GM23338 (cell line): ENCODE results near the gene CDYL2. TPM values are rescaled to one million over a fixed set of nuclear protein-coding genes. Genes with fewer than 3 reads are reported as not detected.

Source experiments
- ATAC-seq: fragments of 200-7000 bp; cut with Tn5 transposase; 3 replicates; pipeline ENCODE4 v1.9.1; 2020
- DNase-seq: peaks from one replicate; pipeline ENCODE4 v3.0.0-alpha.2; 2015; ENCODE audit warnings: low spot score
- H2AFZ ChIP-seq: fragments of 200-600 bp; sonication (generic); 2 replicates; pipeline ENCODE4 v1.8.0; 2016; ENCODE audit warnings: antibody characterized with exemption, mild to moderate bottlenecking, moderate library complexity
- H3F3A ChIP-seq: fragments of 200-600 bp; sonication (generic); replicated peaks from 2 replicates; pipeline ENCODE4 v1.8.0; 2017; ENCODE audit warnings: antibody characterized with exemption, mixed run types, low read depth
- H3K27ac ChIP-seq: fragments of 200-600 bp; sonication (generic); 2 replicates; pipeline ENCODE4 v1.6.1; 2016; ENCODE audit warnings: low read depth
- H3K27me3 ChIP-seq: fragments of 200-600 bp; sonication (generic); 2 replicates; pipeline ENCODE4 v1.8.0; 2016; ENCODE audit warnings: mild to moderate bottlenecking, mixed run types, moderate library complexity; ENCODE audit not compliant: insufficient read depth
- H3K36me3 ChIP-seq: fragments of 200-600 bp; sonication (generic); 2 replicates; pipeline ENCODE4 v1.8.0; 2016; ENCODE audit warnings: mild to moderate bottlenecking; ENCODE audit not compliant: insufficient read depth
- H3K4me1 ChIP-seq: fragments of 200-600 bp; sonication (generic); 2 replicates; pipeline ENCODE4 v1.8.0; 2016; ENCODE audit warnings: mild to moderate bottlenecking, moderate library complexity; ENCODE audit not compliant: insufficient read depth
- H3K4me2 ChIP-seq: fragments of 200-600 bp; sonication (generic); 2 replicates; pipeline ENCODE4 v1.7.1; 2017; ENCODE audit warnings: mixed run types
- H3K4me3 ChIP-seq: fragments of 200-600 bp; sonication (generic); 2 replicates; pipeline ENCODE4 v1.6.1; 2016; ENCODE audit warnings: mixed run types
- H3K79me2 ChIP-seq: fragments of 200-600 bp; sonication (generic); replicated peaks from 2 replicates; pipeline ENCODE4 v1.8.0; 2017; ENCODE audit warnings: mild to moderate bottlenecking; ENCODE audit not compliant: insufficient read depth
- H3K9me2 ChIP-seq: fragments of 200-600 bp; sonication (generic); 2 replicates; pipeline ENCODE4 v1.8.0; 2017; ENCODE audit not compliant: insufficient read depth
- H4K20me1 ChIP-seq: fragments of 200-600 bp; sonication (generic); replicated peaks from 2 replicates; pipeline ENCODE4 v1.8.0; 2017; ENCODE audit warnings: mild to moderate bottlenecking; ENCODE audit not compliant: insufficient read depth
- H3K27ac Mint-ChIP-seq: 2 replicates; pipeline ENCODE4 v1.8.0; 2020; ENCODE audit warnings: inconsistent platforms, mild to moderate bottlenecking, moderate library complexity, mixed read lengths
- H3K27me3 Mint-ChIP-seq: 3 replicates; pipeline ENCODE4 v1.8.0; 2022; ENCODE audit warnings: low read depth, mild to moderate bottlenecking, moderate library complexity, mixed read lengths, inconsistent platforms; ENCODE audit not compliant: insufficient read depth, poor library complexity
- H3K36me3 Mint-ChIP-seq: 3 replicates; pipeline ENCODE4 v1.8.0; 2021; ENCODE audit warnings: low read depth, mild to moderate bottlenecking, inconsistent platforms, moderate library complexity, mixed read lengths
- H3K4me1 Mint-ChIP-seq: 3 replicates; pipeline ENCODE4 v1.8.0; 2020; ENCODE audit warnings: mild to moderate bottlenecking, inconsistent platforms, mixed read lengths
- H3K4me3 Mint-ChIP-seq: 3 replicates; pipeline ENCODE4 v1.8.0; 2021; ENCODE audit warnings: moderate library complexity, mild to moderate bottlenecking, inconsistent platforms, mixed read lengths
- H3K9me3 Mint-ChIP-seq: 3 replicates; pipeline ENCODE4 v1.8.0; 2020; ENCODE audit warnings: moderate library complexity, mild to moderate bottlenecking, inconsistent platforms, mixed read lengths
- CREB1 ChIP-seq: fragments of 250-450 bp; sonication (Bioruptor Pico); IDR thresholded peaks from 2 replicates; pipeline ENCODE4 v1.5.0; 2020; ENCODE audit warnings: low read depth, mild to moderate bottlenecking, moderate library complexity
- ETS1 ChIP-seq: IDR thresholded peaks from 2 replicates; pipeline ENCODE4 v1.6.1; 2016; ENCODE audit warnings: antibody characterized with exemption
- EZH2 ChIP-seq: fragments of 200-600 bp; sonication (generic); IDR thresholded peaks from one replicate; pipeline ENCODE4 v1.8.0; 2017; ENCODE audit warnings: antibody characterized with exemption, mild to moderate bottlenecking, low read depth; ENCODE audit not compliant: unreplicated experiment
- EZH2phosphoT487 ChIP-seq: fragments of 200-600 bp; sonication (generic); IDR thresholded peaks from one replicate; pipeline ENCODE4 v1.8.1; 2018; ENCODE audit warnings: antibody characterized with exemption; ENCODE audit not compliant: unreplicated experiment
- REST ChIP-seq: IDR thresholded peaks from one replicate; pipeline ENCODE4 v1.6.1; 2018; ENCODE audit warnings: antibody characterized with exemption; ENCODE audit not compliant: unreplicated experiment
- STAT1 ChIP-seq: IDR thresholded peaks from one replicate; pipeline ENCODE4 v1.6.1; 2016; ENCODE audit warnings: antibody characterized with exemption; ENCODE audit not compliant: unreplicated experiment
- ZNF331 ChIP-seq: fragments of 250-450 bp; sonication (Bioruptor Pico); IDR thresholded peaks from 2 replicates; pipeline ENCODE4 v1.5.0; 2020; ENCODE audit warnings: low read depth, mild to moderate bottlenecking, moderate library complexity
- ZNF462 ChIP-seq: fragments of 250-450 bp; sonication (Bioruptor Pico); IDR thresholded peaks from 2 replicates; pipeline ENCODE4 v1.5.0; 2020; ENCODE audit warnings: mild to moderate bottlenecking, moderate library complexity
- polyA plus RNA-seq: library from polyadenylated mRNA; unstranded; fragments of >200 nt; fragmentation: Nextera tagmentation; extraction: Ambion mirVana; gene quantifications from 2 replicates; pipeline ENCODE4 v1.2.1, GENCODE V29; 2016
- total RNA-seq: library from RNA; depleted of rRNA; stranded (reverse); fragments of >200 nt; shearing (Covaris generic); gene quantifications from 2 replicates; pipeline ENCODE4 v1.2.3, GENCODE V29; 2014

Gene CDYL2
- total and polyA plus RNA-seq, 2 experiments from 2014 or later, result 0.82 to 4.3 TPM

GRCh38 chr16:80794071-80794470 lies 10.3 kb downstream of the CDYL2 start (continued):
- TF ChIP-seq ZNF462 (CRISPR knock-in tag) (no peak), REST (no peak), ETS1 (no peak)

- H4K20me1 ChIP-seq, result no peaks in the 10 kb centered on the region; the same call in 1 of the 2 replicates
- peak; percentile 5 for DNase-seq
- 0 out of 2 replicates have a peak, but pooled peaks cover 6% of the 10 kb centered on the region for H3K79me2 ChIP-seq
- no peaks in the 10 kb centered on the region; the same call in 1 of the 2 replicates for H3K36me3 ChIP-seq
- H3K4me1 Mint-ChIP-seq, result peaks cover 24% of the 10 kb centered on the region; the same call in 2 of the 3 replicates
- no peaks in the 10 kb centered on the region for H3K27me3 Mint-ChIP-seq
- no peak overlapping the region for H3K27ac ChIP-seq
- no peak overlapping the region for H3K27ac Mint-ChIP-seq
- H3K4me3 ChIP-seq, result no peak overlapping the region
- no peak overlapping the region for H3K4me3 Mint-ChIP-seq
- no peaks in the 10 kb centered on the region for H3F3A ChIP-seq
- peaks cover 28% of the 10 kb centered on the region for H3K4me1 ChIP-seq
- no peak overlapping the region for H2AFZ ChIP-seq
- H3K36me3 Mint-ChIP-seq, result no peaks in the 10 kb centered on the region
- no peak for ATAC-seq
- H3K4me2 ChIP-seq, result no peak overlapping the region
- no peaks in the 10 kb centered on the region; the same call in 1 of the 3 replicates for H3K9me3 Mint-ChIP-seq
- no peaks in the 10 kb centered on the region for H3K27me3 ChIP-seq
- H3K9me2 ChIP-seq, result 0 out of 2 replicates have a peak, but pooled peaks cover 2% of the 10 kb centered on the region
- no peak for TF ChIP-seq EZH2phosphoT487
- no peak for TF ChIP-seq STAT1
- TF ChIP-seq CREB1 (CRISPR knock-in tag), result no peak
- TF ChIP-seq ZNF331, result no peak
- no peak for TF ChIP-seq REST
- no peak for TF ChIP-seq EZH2
- TF ChIP-seq ETS1, result no peak
Observed at GRCh38 chr16:80792031-80792430, 12.4 kb downstream of the CDYL2 start.
